Measurements from ENCODE around the gene NDUFV1. TPM values are rescaled to one million over a fixed set of nuclear protein-coding genes. Genes with fewer than 3 reads are reported as not detected.
A peak's percentile ranks its signal among the peaks of the same experiment; 100 is the strongest.

NDUFV1 gene
- total RNA-seq, 2 experiments from 2014 or later: 223 to 224 TPM

GRCh38 chr11:67651976-67652781 lies 45.4 kb downstream of the NDUFV1 start:
- TF ChIP-seq, protein P1, sequence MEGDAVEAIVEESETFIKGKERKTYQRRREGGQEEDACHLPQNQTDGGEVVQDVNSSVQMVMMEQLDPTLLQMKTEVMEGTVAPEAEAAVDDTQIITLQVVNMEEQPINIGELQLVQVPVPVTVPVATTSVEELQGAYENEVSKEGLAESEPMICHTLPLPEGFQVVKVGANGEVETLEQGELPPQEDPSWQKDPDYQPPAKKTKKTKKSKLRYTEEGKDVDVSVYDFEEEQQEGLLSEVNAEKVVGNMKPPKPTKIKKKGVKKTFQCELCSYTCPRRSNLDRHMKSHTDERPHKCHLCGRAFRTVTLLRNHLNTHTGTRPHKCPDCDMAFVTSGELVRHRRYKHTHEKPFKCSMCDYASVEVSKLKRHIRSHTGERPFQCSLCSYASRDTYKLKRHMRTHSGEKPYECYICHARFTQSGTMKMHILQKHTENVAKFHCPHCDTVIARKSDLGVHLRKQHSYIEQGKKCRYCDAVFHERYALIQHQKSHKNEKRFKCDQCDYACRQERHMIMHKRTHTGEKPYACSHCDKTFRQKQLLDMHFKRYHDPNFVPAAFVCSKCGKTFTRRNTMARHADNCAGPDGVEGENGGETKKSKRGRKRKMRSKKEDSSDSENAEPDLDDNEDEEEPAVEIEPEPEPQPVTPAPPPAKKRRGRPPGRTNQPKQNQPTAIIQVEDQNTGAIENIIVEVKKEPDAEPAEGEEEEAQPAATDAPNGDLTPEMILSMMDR (IDR thresholded peaks at IDR 0.05): no peak
- peak overlapping the region; percentile 11 for H3K27ac Mint-ChIP-seq
- ATAC-seq (ENCODE audit: poor library complexity) (no peak), DNase-seq (no peak)
- intact Hi-C loops (cut with DNase I, micrococcal nuclease): loop anchor here in 1 of 2 experiments (10.0 kb wide), 1 partner anchor 297 kb away; the partner anchor contains the start of gene POLD4
- peaks cover 32% of the 10 kb centered on the region for H3K4me1 ChIP-seq (ENCODE audit: insufficient read depth, low read length)
- no peaks in the 10 kb centered on the region for H3K9me3 Mint-ChIP-seq
- peaks cover 4% of the 10 kb centered on the region for H3K36me3 Mint-ChIP-seq (ENCODE audit: low read depth)
- POLR2A ChIA-PET: interaction anchor here (2.2 to 4.9 kb wide), 2 partner anchors 23 to 39 kb away, joined by 12 to 51 read pairs; partner anchors contain the start of gene NUDT8
- no peaks in the 10 kb centered on the region for H3K9me3 ChIP-seq (ENCODE audit: control insufficient read depth in 1 of 2, insufficient read depth in 1 of 2, low read length in 2 of 2)
- CTCF ChIA-PET: interaction anchor here (0.6 to 2.7 kb wide), 3 partner anchors 15 to 33 kb away, joined by 3 to 9 read pairs (median 3); partner anchors contain the start of gene NUDT8
- no peak overlapping the region for H3K27ac ChIP-seq (ENCODE audit: low read depth in 1 of 2, low read length in 2 of 2)
- no peak overlapping the region for H3K4me3 ChIP-seq (ENCODE audit: low read length)
- H3K27me3 Mint-ChIP-seq: no peaks in the 10 kb centered on the region
- no peaks in the 10 kb centered on the region for H3K27me3 ChIP-seq (ENCODE audit: control insufficient read depth in 1 of 2, insufficient read depth in 2 of 2, low read length in 2 of 2)
- H3K36me3 ChIP-seq (ENCODE audit: insufficient read depth, low read length): no peaks in the 10 kb centered on the region
- peaks cover 21% of the 10 kb centered on the region for H3K4me1 Mint-ChIP-seq (ENCODE audit: low read depth)
- H3K4me3 Mint-ChIP-seq: peak overlapping the region; percentile 27

- TF ChIP-seq, protein P1 (IDR thresholded peaks at IDR 0.05): no peak
- ChIA-PET POLR2A (interaction anchor here (4.9 kb wide), 1 partner anchor 24 kb away, joined by 51 read pairs; the partner anchor contains the start of gene NUDT8), CTCF (no interaction called here)
- peaks cover 22% of the 10 kb centered on the region for H3K4me1 ChIP-seq (ENCODE audit: insufficient read depth, low read length)
- H3K27ac ChIP-seq (ENCODE audit: low read depth in 1 of 2, low read length in 2 of 2): no peak overlapping the region
- Mint-ChIP-seq H3K36me3 (ENCODE audit: low read depth) (peaks cover 4% of the 10 kb centered on the region), H3K27me3 (no peaks in the 10 kb centered on the region), H3K4me1 (ENCODE audit: low read depth) (peaks cover 14% of the 10 kb centered on the region), H3K4me3 (no peak overlapping the region), H3K9me3 (no peaks in the 10 kb centered on the region), H3K27ac (no peak overlapping the region)
- DNase-seq (no peak), ATAC-seq (ENCODE audit: poor library complexity) (no peak)
- H3K27me3 ChIP-seq (ENCODE audit: control insufficient read depth in 1 of 2, insufficient read depth in 2 of 2, low read length in 2 of 2): no peaks in the 10 kb centered on the region
- intact Hi-C loops (cut with DNase I, micrococcal nuclease): loop anchor here in 1 of 2 experiments (10.0 kb wide), 1 partner anchor 298 kb away; the partner anchor contains the start of gene POLD4
- H3K36me3 ChIP-seq (ENCODE audit: insufficient read depth, low read length): no peaks in the 10 kb centered on the region
- no peak overlapping the region for H3K4me3 ChIP-seq (ENCODE audit: low read length)
- no peaks in the 10 kb centered on the region for H3K9me3 ChIP-seq (ENCODE audit: control insufficient read depth in 1 of 2, insufficient read depth in 1 of 2, low read length in 2 of 2)
Observed at GRCh38 chr11:67652965-67653845, 46.5 kb downstream of the NDUFV1 start.

GRCh38 chr11:67654225-67654624 lies 47.5 kb downstream of the NDUFV1 start:
- no peaks in the 10 kb centered on the region for H3K27me3 ChIP-seq (ENCODE audit: control insufficient read depth in 1 of 2, insufficient read depth in 2 of 2, low read length in 2 of 2)
- no peaks in the 10 kb centered on the region for H3K9me3 ChIP-seq (ENCODE audit: control insufficient read depth in 1 of 2, insufficient read depth in 1 of 2, low read length in 2 of 2)
- H3K4me1 Mint-ChIP-seq (ENCODE audit: low read depth): peaks cover 11% of the 10 kb centered on the region
- intact Hi-C loops (cut with DNase I, micrococcal nuclease): loop anchor here in 1 of 2 experiments (10.0 kb wide), 1 partner anchor 299 kb away; the partner anchor contains the start of gene POLD4
- H3K36me3 Mint-ChIP-seq (ENCODE audit: low read depth): peaks cover 4% of the 10 kb centered on the region
- ChIA-PET CTCF (interaction anchor here (3.9 kb wide), 1 partner anchor 25 kb away, joined by 15 read pairs; the partner anchor contains the start of gene NUDT8), POLR2A (no interaction called here)
- ATAC-seq (ENCODE audit: poor library complexity) (no peak), DNase-seq (no peak)
- no peak overlapping the region for H3K4me3 Mint-ChIP-seq
- peaks cover 13% of the 10 kb centered on the region for H3K4me1 ChIP-seq (ENCODE audit: insufficient read depth, low read length)
- no peak overlapping the region for H3K27ac ChIP-seq (ENCODE audit: low read depth in 1 of 2, low read length in 2 of 2)
- H3K27ac Mint-ChIP-seq: no peak overlapping the region
- TF ChIP-seq, protein P1 (IDR thresholded peaks at IDR 0.05): no peak
- H3K4me3 ChIP-seq (ENCODE audit: low read length): no peak overlapping the region
- no peaks in the 10 kb centered on the region for H3K27me3 Mint-ChIP-seq
- no peaks in the 10 kb centered on the region for H3K9me3 Mint-ChIP-seq
- no peaks in the 10 kb centered on the region for H3K36me3 ChIP-seq (ENCODE audit: insufficient read depth, low read length)

Data from CD4-positive, alpha-beta T cell (primary cell).